Gastrocnemius medialis (tissue), 4 donors: Measurements from ENCODE around the gene SAMD11. TPM values are rescaled to one million over a fixed set of nuclear protein-coding genes. Genes with fewer than 3 reads are reported as not detected.

Experiments used
- ATAC-seq, 2 donors: fragments of 150-250 bp; one replicate each; pipeline ENCODE4 v1.9.1; 2016
- DNase-seq, 2 donors: peaks; one replicate each; pipeline ENCODE4 v3.0.0-alpha.2; 2019
- H3K27ac ChIP-seq, 4 donors: fragments of 200-600 bp; sonication (generic); 1 replicate in 1 of 4; 2 replicates in 3 of 4; pipeline ENCODE4 v1.5.1; 2016 to 2018; ENCODE audit warnings: mild to moderate bottlenecking in 2 of 4, moderate library complexity in 1 of 4
- H3K27me3 ChIP-seq, 3 donors: fragments of 200-600 bp; sonication (generic) in 2 of 3; 1 replicate in 1 of 3; 2 replicates in 2 of 3; pipeline versions ENCODE4 v1.5.1 to v1.6.0; 2016 to 2019; ENCODE audit warnings: mild to moderate bottlenecking in 1 of 3, moderate library complexity in 1 of 3
- H3K36me3 ChIP-seq, 2 donors: fragments of 200-600 bp; sonication (generic) in 1 of 2; one replicate each; pipeline ENCODE4 v1.5.1; 2017 to 2018
- H3K4me1 ChIP-seq, 2 donors: fragments of 200-600 bp; sonication (generic) in 1 of 2; one replicate each; pipeline ENCODE4 v1.5.1; 2016 to 2017; ENCODE audit warnings: mild to moderate bottlenecking in 2 of 2
- H3K4me3 ChIP-seq, 4 donors: fragments of 200-600 bp; sonication (generic) in 3 of 4; 1 replicate in 1 of 4; 2 replicates in 3 of 4; pipeline ENCODE4 v1.5.1; 2016 to 2019; ENCODE audit warnings: mild to moderate bottlenecking in 2 of 4
- H3K9me3 ChIP-seq, 3 donors: fragments of 200-600 bp; sonication (generic) in 2 of 3; 1 replicate in 1 of 3; 2 replicates in 2 of 3; pipeline ENCODE4 v1.5.1; 2016 to 2019
- POLR2A ChIP-seq, 2 donors: fragments of 450-650 bp; IDR thresholded peaks; one replicate each; pipeline ENCODE4 v1.6.1; 2017; ENCODE audit warnings: antibody characterized with exemption in 2 of 2, mild to moderate bottlenecking in 2 of 2, moderate library complexity in 2 of 2
- in situ Hi-C, 4 donors: fragments of 200-750 bp; cut with MboI; loops; one replicate each; pipeline versions ENCODE4 v1.15.0 to v1.8.0; 2017; ENCODE audit warnings: low sequenced_read_pairs in 4 of 4
- intact Hi-C: fragments of 100-400 bp; cut with DNase I; formaldehyde crosslinking; loops from one replicate; pipeline ENCODE4 v1.15.1; 2023; ENCODE audit warnings: low total_unique reads
- total RNA-seq, 4 donors: library from RNA; depleted of rRNA; stranded (reverse); fragments of >200 nt; gene quantifications; one replicate each; pipeline versions ENCODE4 v1.1.0 to v1.2.3, GENCODE V29; 2016
- TF ChIP-seq, protein P1 (sequence below), 5 experiments: fragments of 450-650 bp in 3 of 5; fragments of 200-600 bp in 2 of 5; sonication (generic) in 2 of 5; IDR thresholded peaks in 4 of 5; conservative IDR thresholded peaks in 1 of 5; 1 replicate in 4 of 5; 2 replicates in 1 of 5; pipeline ENCODE4 v1.5.1; 2016 to 2019; ENCODE audit warnings: antibody characterized with exemption in 5 of 5, mild to moderate bottlenecking in 3 of 5, moderate library complexity in 3 of 5

SAMD11 gene
- total RNA-seq, 4 donors from 2014 or later, result 0.17 to 0.38 TPM; not detected in 2

DNA sequence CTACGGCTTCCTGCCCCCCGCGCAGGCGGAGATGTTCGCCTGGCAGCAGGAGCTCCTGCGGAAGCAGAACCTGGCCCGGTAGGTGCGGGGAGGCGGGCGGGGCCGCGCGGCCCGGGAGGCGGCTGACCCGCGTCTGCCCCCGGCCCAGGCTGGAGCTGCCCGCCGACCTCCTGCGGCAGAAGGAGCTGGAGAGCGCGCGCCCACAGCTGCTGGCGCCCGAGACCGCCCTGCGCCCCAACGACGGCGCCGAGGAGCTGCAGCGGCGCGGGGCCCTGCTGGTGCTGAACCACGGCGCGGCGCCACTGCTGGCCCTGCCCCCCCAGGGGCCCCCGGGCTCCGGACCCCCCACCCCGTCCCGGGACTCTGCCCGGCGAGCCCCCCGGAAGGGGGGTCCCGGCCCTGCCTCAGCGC is 18.7 kb downstream of the SAMD11 start:
- DNase-seq, result no peak
- Histone ChIP-seq H3K9me3 (no peaks in the 10 kb centered on the region), H3K4me3 (no peak overlapping the region), H3K27me3 (peaks cover 38 to 48% (median 48%) of the 10 kb centered on the region in 3 donors), H3K36me3 (peaks cover 0 to 26% of the 10 kb centered on the region in 2 donors), H3K4me1 (peaks cover 12 to 24% of the 10 kb centered on the region in 2 donors), H3K27ac (no peak overlapping the region)
- no peak for TF ChIP-seq POLR2A (IDR thresholded peaks at IDR 0.05)
- TF ChIP-seq, protein P1, sequence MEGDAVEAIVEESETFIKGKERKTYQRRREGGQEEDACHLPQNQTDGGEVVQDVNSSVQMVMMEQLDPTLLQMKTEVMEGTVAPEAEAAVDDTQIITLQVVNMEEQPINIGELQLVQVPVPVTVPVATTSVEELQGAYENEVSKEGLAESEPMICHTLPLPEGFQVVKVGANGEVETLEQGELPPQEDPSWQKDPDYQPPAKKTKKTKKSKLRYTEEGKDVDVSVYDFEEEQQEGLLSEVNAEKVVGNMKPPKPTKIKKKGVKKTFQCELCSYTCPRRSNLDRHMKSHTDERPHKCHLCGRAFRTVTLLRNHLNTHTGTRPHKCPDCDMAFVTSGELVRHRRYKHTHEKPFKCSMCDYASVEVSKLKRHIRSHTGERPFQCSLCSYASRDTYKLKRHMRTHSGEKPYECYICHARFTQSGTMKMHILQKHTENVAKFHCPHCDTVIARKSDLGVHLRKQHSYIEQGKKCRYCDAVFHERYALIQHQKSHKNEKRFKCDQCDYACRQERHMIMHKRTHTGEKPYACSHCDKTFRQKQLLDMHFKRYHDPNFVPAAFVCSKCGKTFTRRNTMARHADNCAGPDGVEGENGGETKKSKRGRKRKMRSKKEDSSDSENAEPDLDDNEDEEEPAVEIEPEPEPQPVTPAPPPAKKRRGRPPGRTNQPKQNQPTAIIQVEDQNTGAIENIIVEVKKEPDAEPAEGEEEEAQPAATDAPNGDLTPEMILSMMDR (IDR thresholded peaks at IDR 0.05 in 4 of 5, conservative IDR thresholded peaks at IDR 0.05 in 1 of 5), result no peak
- ATAC-seq, result no peak
- in situ Hi-C loops, result no loop called here
- intact Hi-C loops, result no loop called here

DNA sequence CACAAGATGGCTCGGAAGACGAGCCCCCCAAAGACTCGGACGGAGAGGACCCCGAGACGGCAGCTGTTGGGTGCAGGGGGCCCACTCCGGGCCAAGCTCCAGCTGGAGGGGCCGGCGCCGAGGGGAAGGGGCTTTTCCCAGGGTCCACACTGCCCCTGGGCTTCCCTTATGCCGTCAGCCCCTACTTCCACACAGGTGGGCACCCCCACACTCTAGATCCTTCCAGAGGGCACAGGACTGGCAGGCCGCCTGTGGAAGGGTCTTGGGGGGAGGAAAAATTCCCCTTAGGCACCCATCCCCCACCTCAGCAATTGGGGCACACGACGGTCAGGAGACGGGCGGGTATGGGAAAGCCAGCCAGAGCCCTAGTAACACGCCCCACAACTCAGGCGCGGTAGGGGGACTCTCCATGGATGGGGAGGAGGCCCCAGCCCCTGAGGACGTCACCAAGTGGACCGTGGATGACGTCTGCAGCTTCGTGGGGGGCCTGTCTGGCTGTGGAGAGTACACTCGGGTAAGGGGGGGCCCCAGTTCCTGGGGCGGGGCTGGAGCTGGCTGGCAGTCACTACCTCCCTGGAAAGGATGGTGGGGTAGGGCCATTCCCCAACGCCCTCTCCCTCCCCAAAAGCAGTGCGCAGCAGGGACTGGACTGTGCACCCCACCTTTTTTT is 19.3 kb downstream of the SAMD11 start:
- TF ChIP-seq, protein P1 (IDR thresholded peaks at IDR 0.05 in 4 of 5, conservative IDR thresholded peaks at IDR 0.05 in 1 of 5), result no peak
- TF ChIP-seq POLR2A (IDR thresholded peaks at IDR 0.05), result no peak
- H3K9me3 ChIP-seq, result no peaks in the 10 kb centered on the region
- H3K4me3 ChIP-seq, result no peak overlapping the region
- intact Hi-C loops (no loop called here), in situ Hi-C loops (no loop called here)
- H3K36me3 ChIP-seq, result peaks cover 0 to 32% of the 10 kb centered on the region in 2 donors
- peaks cover 12 to 24% of the 10 kb centered on the region in 2 donors for H3K4me1 ChIP-seq
- peaks cover 38 to 48% (median 44%) of the 10 kb centered on the region in 3 donors for H3K27me3 ChIP-seq
- DNase-seq (no peak), ATAC-seq (no peak)
- H3K27ac ChIP-seq, result no peak overlapping the region

DNA sequence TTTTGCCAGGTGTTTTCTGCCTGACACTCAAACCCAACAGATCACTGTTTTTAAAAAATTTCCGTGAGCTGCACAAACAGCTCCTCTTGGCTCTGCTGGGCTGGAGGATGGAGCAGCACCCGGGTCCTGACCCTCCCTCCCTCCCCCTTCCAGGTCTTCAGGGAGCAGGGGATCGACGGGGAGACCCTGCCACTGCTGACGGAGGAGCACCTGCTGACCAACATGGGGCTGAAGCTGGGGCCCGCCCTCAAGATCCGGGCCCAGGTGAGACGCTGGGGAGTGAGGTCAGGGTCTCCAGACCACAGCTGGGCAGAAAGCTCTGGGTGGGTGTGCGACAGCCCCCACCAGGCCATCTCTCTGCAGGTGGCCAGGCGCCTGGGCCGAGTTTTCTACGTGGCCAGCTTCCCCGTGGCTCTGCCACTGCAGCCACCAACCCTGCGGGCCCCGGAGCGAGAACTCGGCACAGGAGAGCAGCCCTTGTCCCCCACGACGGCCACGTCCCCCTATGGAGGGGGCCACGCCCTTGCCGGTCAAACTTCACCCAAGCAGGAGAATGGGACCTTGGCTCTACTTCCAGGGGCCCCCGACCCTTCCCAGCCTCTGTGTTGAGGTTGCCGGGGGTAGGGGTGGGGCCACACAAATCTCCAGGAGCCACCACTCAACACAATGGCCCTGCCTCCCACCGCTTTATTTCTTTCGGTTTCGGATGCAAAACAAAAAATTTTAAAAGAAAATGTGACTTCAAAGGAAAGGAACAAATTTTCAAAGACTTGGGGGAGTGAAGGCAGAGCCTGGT is 20.0 kb downstream of the SAMD11 start:
- peaks cover 12 to 24% of the 10 kb centered on the region in 2 donors for H3K4me1 ChIP-seq
- H3K27me3 ChIP-seq, result peaks cover 36 to 41% (median 37%) of the 10 kb centered on the region in 3 donors
- ATAC-seq (no peak), DNase-seq (no peak)
- peaks cover 0 to 39% of the 10 kb centered on the region in 2 donors for H3K36me3 ChIP-seq
- in situ Hi-C loops (no loop called here), intact Hi-C loops (no loop called here)
- no peak overlapping the region for H3K4me3 ChIP-seq
- no peaks in the 10 kb centered on the region for H3K9me3 ChIP-seq
- TF ChIP-seq POLR2A (IDR thresholded peaks at IDR 0.05), result no peak
- TF ChIP-seq, protein P1 (IDR thresholded peaks at IDR 0.05 in 4 of 5, conservative IDR thresholded peaks at IDR 0.05 in 1 of 5), result no peak
- no peak overlapping the region for H3K27ac ChIP-seq

DNA sequence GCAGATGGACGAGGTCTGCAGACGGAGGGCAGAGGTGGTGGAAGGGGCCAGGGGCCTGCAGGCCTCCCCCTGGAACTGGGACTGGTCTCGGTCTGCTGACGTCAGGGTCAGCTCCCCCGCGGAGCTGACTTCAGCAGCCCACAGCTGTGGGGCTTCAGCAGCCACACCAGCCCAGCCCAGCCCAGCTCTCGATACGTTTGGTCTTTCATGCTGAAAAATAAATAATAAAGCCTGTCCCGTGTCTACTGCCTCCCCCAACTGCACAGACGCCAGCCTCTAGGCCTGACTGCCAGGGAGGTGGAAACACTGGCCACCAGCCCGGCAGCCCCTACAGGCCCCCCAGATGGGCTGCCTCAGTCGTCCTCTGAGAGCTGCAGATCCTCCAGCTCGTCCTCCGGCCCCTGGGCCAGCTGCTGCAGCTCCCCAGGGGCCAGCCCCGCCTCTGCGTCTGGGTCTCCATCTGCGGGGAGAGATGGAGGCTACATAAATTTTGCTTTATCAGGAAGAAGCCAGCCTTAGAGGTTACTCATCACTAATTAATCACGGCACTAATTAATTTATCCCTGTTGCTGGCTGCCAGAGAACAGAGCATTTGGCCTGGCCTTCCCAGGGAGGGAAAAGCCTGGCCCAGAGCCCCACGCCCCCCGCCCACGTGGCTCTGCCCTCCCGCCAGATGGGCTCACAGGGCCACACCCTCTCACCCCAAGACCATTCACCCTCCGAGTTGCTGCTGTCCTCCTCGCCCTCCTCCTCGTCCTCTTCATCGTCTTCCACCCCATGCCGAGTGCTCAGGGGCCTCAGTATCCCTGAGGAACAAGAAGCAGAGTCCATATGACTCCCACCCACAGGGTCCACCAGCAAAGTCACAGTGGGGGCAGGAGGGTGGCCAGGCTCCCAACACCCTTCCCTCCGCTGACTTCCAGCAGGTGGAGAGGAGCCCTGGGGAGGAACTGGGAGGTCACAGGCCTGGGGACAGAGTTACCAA is 20.9 kb downstream of the SAMD11 start:
- intact Hi-C loops, result no loop called here
- Histone ChIP-seq H3K27me3 (peaks cover 30 to 32% (median 32%) of the 10 kb centered on the region in 3 donors), H3K4me3 (no peak overlapping the region), H3K36me3 (peaks cover 0 to 48% of the 10 kb centered on the region in 2 donors), H3K27ac (no peak overlapping the region), H3K4me1 (peaks cover 9 to 20% of the 10 kb centered on the region in 2 donors), H3K9me3 (no peaks in the 10 kb centered on the region)
- no peak for ATAC-seq
- in situ Hi-C loops, result no loop called here
- no peak for DNase-seq
- TF ChIP-seq, protein P1 (IDR thresholded peaks at IDR 0.05 in 4 of 5, conservative IDR thresholded peaks at IDR 0.05 in 1 of 5), result no peak
- no peak for TF ChIP-seq POLR2A (IDR thresholded peaks at IDR 0.05)
